Measurements from ENCODE around the gene EID2B.

EID2B gene

GRCh38 chr19:39532233-39533002, at the start of gene EID2B:
TSS of gene EID2B (minus strand) at chr19:39532852. CDS start at chr19:39532802, 50 bp downstream.
- peak within 1 kb of the TSS; percentile 88 for H3K4me3 ChIP-seq (ENCODE audit: control insufficient read depth, low read depth, low read length)
- peak; percentile 86 for DNase-seq (ENCODE audit: low read depth)
- TF ChIP-seq, protein P1, sequence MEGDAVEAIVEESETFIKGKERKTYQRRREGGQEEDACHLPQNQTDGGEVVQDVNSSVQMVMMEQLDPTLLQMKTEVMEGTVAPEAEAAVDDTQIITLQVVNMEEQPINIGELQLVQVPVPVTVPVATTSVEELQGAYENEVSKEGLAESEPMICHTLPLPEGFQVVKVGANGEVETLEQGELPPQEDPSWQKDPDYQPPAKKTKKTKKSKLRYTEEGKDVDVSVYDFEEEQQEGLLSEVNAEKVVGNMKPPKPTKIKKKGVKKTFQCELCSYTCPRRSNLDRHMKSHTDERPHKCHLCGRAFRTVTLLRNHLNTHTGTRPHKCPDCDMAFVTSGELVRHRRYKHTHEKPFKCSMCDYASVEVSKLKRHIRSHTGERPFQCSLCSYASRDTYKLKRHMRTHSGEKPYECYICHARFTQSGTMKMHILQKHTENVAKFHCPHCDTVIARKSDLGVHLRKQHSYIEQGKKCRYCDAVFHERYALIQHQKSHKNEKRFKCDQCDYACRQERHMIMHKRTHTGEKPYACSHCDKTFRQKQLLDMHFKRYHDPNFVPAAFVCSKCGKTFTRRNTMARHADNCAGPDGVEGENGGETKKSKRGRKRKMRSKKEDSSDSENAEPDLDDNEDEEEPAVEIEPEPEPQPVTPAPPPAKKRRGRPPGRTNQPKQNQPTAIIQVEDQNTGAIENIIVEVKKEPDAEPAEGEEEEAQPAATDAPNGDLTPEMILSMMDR (IDR thresholded peaks at IDR 0.05; ENCODE audit: control insufficient read depth, insufficient read depth, low read depth, low read length, missing control alignments), result peak; percentile 98

DNA sequence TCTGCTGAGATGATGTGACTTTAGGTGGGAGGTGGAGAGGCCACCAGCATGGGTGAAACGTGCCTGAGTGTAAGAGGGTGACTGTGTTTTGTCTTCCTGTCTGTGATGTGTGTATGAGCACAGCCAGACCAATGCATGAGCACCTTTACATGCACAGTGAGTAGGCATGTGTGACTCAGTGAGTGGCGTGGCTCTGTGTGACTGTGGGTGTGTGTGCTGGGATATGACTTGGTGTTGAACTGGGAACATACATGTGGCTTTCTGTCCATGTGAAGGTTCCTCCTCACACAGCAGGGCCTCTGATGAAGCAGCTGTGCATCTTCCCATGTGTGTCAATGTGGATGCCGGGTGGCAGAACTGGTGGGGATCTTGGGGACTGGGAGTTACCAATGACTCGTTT, 49.8 kb upstream of the EID2B start:
- DNase-seq (ENCODE audit: low read depth), result no peak
- H3K4me3 ChIP-seq (ENCODE audit: control insufficient read depth, low read depth, low read length), result no peak overlapping the region
- TF ChIP-seq, protein P1 (IDR thresholded peaks at IDR 0.05; ENCODE audit: control insufficient read depth, insufficient read depth, low read depth, low read length, missing control alignments), result no peak

DNA sequence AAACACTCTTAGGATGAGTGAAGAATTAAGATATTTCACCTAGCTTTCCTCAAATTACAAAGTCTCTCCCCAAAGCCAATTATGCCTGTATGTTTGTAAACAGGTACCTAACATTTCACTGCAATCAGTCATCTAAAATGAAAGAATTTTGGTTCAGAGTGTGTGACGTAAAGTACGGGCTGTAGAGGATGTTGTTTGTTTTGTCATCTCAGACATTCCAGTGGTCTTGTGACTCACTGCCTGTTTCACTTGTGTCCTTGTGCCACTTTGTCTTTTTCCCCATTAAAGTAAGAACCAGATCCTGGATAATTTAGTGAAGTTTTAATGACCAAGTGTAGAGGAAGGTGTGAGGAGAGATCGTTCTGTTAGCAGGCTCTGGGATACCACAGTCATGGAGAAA, 36.0 kb upstream of the EID2B start:
- TF ChIP-seq, protein P1 (IDR thresholded peaks at IDR 0.05; ENCODE audit: control insufficient read depth, insufficient read depth, low read depth, low read length, missing control alignments), result no peak
- no peak for DNase-seq (ENCODE audit: low read depth)
- no peak overlapping the region for H3K4me3 ChIP-seq (ENCODE audit: control insufficient read depth, low read depth, low read length)

DNA sequence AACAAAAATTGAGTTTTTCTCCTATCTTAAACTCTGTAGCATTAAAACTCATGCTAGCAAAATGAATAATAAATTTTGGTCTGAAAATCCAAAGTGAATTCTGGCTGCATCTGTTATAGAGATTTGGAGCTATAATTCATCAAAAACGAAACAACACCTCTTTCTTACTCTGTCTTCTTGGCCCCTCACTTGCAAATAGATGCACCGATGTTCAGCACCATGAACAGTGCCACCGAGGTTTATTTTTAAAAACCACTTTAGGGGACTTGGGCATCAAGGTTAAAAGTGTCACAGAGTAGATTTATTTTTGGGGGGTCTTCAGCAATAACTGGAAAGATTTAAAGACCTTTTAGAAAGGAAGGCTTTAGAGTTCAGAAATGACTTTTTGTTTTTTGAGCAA, 33.4 kb upstream of the EID2B start:
- H3K4me3 ChIP-seq (ENCODE audit: control insufficient read depth, low read depth, low read length), result no peak overlapping the region
- DNase-seq (ENCODE audit: low read depth), result no peak
- TF ChIP-seq, protein P1 (IDR thresholded peaks at IDR 0.05; ENCODE audit: control insufficient read depth, insufficient read depth, low read depth, low read length, missing control alignments), result no peak

DNA sequence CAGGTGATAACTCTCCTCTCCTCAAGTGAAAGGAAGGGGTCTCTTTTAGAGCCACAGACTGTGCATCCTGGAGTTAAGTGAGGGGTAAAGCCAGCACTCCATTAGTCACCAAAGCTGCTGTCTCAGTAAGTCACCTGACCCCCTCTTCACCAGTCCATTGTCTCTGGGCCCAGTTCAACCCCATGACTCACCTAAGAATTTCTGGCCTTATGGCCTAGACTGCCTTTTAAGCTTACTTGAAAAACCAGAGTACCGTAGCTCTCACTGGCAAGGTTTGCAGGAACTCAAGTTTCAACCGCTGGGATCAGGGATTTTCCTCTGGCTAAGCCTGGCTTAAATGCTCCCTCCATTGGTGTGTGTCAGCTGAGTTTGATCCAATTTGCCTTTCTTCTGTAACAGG, 30.8 kb upstream of the EID2B start:
- TF ChIP-seq, protein P1 (IDR thresholded peaks at IDR 0.05; ENCODE audit: control insufficient read depth, insufficient read depth, low read depth, low read length, missing control alignments), result no peak
- H3K4me3 ChIP-seq (ENCODE audit: control insufficient read depth, low read depth, low read length), result no peak overlapping the region
- DNase-seq (ENCODE audit: low read depth), result no peak

DNA sequence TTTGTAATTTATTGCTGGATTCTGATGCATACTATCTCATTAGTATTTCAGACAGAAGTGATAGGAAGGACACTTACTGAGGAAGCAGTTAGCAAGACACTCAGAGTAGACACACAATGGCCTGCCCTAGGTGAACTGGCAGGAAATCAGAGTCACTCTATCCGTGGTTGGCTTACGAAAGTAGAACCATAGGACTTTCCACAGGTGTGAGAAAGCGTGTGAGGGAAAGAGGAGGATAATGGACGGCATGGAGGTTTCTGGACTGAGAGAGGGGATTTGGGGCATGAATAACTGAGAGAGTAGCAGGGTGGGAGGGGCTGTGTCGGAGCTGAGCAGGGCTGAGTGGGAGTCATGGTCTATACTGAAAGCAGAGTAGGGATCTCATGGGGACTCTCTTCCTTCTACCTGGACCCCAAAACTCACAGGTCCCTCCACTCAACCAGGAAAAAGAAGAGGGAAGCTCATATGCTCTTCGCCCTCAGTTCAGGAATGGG, 26.0 kb upstream of the EID2B start:
- no peak for DNase-seq (ENCODE audit: low read depth)
- TF ChIP-seq, protein P1 (IDR thresholded peaks at IDR 0.05; ENCODE audit: control insufficient read depth, insufficient read depth, low read depth, low read length, missing control alignments), result no peak
- no peak overlapping the region for H3K4me3 ChIP-seq (ENCODE audit: control insufficient read depth, low read depth, low read length)
